KBM-7 (cell line): ENCODE measurements around the gene PARPBP.
"Not testable (repeated sequence)": the region's sequence is repeated elsewhere in the genome, so short reads cannot be mapped to it uniquely, and the experiment has no call there.

Experiments
- DNase-seq: peaks from one replicate; pipeline ENCODE4 v3.0.0-alpha.2; 2015
- in situ Hi-C: fragments of 300-500 bp; cut with MboI; formaldehyde crosslinking; loops from 2 replicates; pipeline ENCODE4 v1.14.3; 2020; ENCODE audit warnings: low sequenced_read_pairs, low pct_unique_long_range_greater_than_20kb, mixed read lengths

PARPBP gene

GRCh38 chr12:102227954-102228353 is 108.0 kb downstream of the PARPBP start:
- in situ Hi-C loops = no loop called here

GRCh38 chr12:102232036-102232435 is 112.1 kb downstream of the PARPBP start:
- DNase-seq = no peak
- in situ Hi-C loops = no loop called here

More at GRCh38 chr12:102227954-102228353, 108.0 kb downstream of the PARPBP start:
- no peak for DNase-seq

- no peak for DNase-seq
- in situ Hi-C loops = no loop called here
Measured at GRCh38 chr12:102232446-102232845, 112.5 kb downstream of the PARPBP start.

- DNase-seq = no peak
- in situ Hi-C loops = no loop called here
Measured at GRCh38 chr12:102234599-102234998, 114.6 kb downstream of the PARPBP start.

- DNase-seq, in situ Hi-C loops: not testable (repeated sequence)
Measured at GRCh38 chr12:102240859-102241258, 120.9 kb downstream of the PARPBP start.
